Testis (tissue), 2 donors: Measurements from ENCODE around the gene TMEM116.

Source experiments
- POLR2A ChIP-seq: fragments of 450-650 bp; IDR thresholded peaks from one replicate; pipeline ENCODE4 v1.6.1; 2017; ENCODE audit warnings: antibody characterized with exemption, mild to moderate bottlenecking, moderate library complexity
- TF ChIP-seq, protein P1 (sequence below), 3 experiments: fragments of 450-650 bp in 2 of 3; fragments of 200-600 bp in 1 of 3; sonication (generic) in 1 of 3; IDR thresholded peaks; one replicate each; pipeline ENCODE4 v1.5.1; 2016 to 2019; ENCODE audit warnings: antibody characterized with exemption in 3 of 3, mild to moderate bottlenecking in 2 of 3, moderate library complexity in 1 of 3

GRCh38 chr12:111971800-111972199, 41.2 kb downstream of the TMEM116 start:
- TF ChIP-seq, protein P1, sequence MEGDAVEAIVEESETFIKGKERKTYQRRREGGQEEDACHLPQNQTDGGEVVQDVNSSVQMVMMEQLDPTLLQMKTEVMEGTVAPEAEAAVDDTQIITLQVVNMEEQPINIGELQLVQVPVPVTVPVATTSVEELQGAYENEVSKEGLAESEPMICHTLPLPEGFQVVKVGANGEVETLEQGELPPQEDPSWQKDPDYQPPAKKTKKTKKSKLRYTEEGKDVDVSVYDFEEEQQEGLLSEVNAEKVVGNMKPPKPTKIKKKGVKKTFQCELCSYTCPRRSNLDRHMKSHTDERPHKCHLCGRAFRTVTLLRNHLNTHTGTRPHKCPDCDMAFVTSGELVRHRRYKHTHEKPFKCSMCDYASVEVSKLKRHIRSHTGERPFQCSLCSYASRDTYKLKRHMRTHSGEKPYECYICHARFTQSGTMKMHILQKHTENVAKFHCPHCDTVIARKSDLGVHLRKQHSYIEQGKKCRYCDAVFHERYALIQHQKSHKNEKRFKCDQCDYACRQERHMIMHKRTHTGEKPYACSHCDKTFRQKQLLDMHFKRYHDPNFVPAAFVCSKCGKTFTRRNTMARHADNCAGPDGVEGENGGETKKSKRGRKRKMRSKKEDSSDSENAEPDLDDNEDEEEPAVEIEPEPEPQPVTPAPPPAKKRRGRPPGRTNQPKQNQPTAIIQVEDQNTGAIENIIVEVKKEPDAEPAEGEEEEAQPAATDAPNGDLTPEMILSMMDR (IDR thresholded peaks at IDR 0.05) = no peak
- TF ChIP-seq POLR2A = no peak
